ENCODE results near the gene RARB.

DNA sequence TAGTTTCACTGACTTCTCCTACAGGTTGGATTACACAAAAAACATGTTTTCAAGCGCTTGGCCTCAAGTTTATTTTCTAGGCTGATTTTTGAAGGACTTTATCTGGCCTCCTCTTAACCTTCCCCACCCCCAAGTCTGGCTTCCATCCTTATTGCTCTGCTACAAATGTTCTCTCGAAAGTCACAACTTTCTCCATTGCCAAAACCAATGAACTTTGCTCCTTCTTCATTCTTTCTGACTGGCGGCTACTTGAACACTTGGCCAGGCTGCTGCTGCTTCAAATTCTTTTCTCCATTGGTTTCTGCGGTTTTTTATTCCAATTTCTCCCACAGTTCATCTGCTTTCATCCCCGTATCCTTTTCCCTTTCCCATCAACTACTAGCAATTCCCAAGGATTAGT, 130.1 kb downstream of the RARB start:
- TF ChIP-seq POLR2A (IDR thresholded peaks at IDR 0.05; ENCODE audit: low read depth, low read length) (no peak), EZH2 (IDR thresholded peaks at IDR 0.05; ENCODE audit: borderline replicate concordance, low read depth, low read length, severe bottlenecking) (no peak), CTCF (IDR thresholded peaks at IDR 0.05; ENCODE audit: extremely low read depth in 1 of 2, insufficient read depth in 1 of 2, low read depth in 1 of 2, low read length in 2 of 2) (no peak), MYC (IDR thresholded peaks at IDR 0.05; ENCODE audit: low read depth, low read length) (no peak), POLR2AphosphoS5 (IDR thresholded peaks at IDR 0.05; ENCODE audit: insufficient read depth, low read depth, low read length) (no peak), JUN (IDR thresholded peaks at IDR 0.05; ENCODE audit: borderline replicate concordance, insufficient read depth, insufficient read length, low read depth) (no peak), GATA2 (IDR thresholded peaks at IDR 0.05; ENCODE audit: insufficient read depth, insufficient read length, low read depth, low read length) (no peak), FOS (IDR thresholded peaks at IDR 0.05; ENCODE audit: borderline replicate concordance, insufficient read depth, low read length) (no peak)
- TF ChIP-seq, protein P1, sequence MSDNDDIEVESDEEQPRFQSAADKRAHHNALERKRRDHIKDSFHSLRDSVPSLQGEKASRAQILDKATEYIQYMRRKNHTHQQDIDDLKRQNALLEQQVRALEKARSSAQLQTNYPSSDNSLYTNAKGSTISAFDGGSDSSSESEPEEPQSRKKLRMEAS (IDR thresholded peaks at IDR 0.05; ENCODE audit: insufficient read depth, insufficient read length) = no peak
